ENCODE measurements around the gene KDM7A. TPM values are rescaled to one million over a fixed set of nuclear protein-coding genes. Genes with fewer than 3 reads are reported as not detected.
"Not testable (repeated sequence)": the region's sequence is repeated elsewhere in the genome, so short reads cannot be mapped to it uniquely, and the experiment has no call there.

KDM7A gene
- total RNA-seq, 4 donors from 2014 or later: 4.1 to 17.5 (median 12.4) TPM

- no peak for DNase-seq
- H3K4me1 ChIP-seq: no peaks in the 10 kb centered on the region
- no peaks in the 10 kb centered on the region for H3K27me3 ChIP-seq
- no peak overlapping the region for H3K27ac ChIP-seq
- intact Hi-C loops (cut with DNase I; ENCODE audit: low total_unique reads): no loop called here
- H3K4me3 ChIP-seq: no peak overlapping the region
- H3K9me3 ChIP-seq: no peaks in the 10 kb centered on the region
- H3K36me3 ChIP-seq: no peaks in the 10 kb centered on the region
- TF ChIP-seq POLR2A (IDR thresholded peaks at IDR 0.05): no peak
- TF ChIP-seq, protein P1, sequence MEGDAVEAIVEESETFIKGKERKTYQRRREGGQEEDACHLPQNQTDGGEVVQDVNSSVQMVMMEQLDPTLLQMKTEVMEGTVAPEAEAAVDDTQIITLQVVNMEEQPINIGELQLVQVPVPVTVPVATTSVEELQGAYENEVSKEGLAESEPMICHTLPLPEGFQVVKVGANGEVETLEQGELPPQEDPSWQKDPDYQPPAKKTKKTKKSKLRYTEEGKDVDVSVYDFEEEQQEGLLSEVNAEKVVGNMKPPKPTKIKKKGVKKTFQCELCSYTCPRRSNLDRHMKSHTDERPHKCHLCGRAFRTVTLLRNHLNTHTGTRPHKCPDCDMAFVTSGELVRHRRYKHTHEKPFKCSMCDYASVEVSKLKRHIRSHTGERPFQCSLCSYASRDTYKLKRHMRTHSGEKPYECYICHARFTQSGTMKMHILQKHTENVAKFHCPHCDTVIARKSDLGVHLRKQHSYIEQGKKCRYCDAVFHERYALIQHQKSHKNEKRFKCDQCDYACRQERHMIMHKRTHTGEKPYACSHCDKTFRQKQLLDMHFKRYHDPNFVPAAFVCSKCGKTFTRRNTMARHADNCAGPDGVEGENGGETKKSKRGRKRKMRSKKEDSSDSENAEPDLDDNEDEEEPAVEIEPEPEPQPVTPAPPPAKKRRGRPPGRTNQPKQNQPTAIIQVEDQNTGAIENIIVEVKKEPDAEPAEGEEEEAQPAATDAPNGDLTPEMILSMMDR (IDR thresholded peaks at IDR 0.05): no peak
These were observed 53.8 kb downstream of the KDM7A start for GRCh38 chr7:140122965-140123364.

- H3K4me1 ChIP-seq: no peaks in the 10 kb centered on the region
- no peaks in the 10 kb centered on the region for H3K36me3 ChIP-seq
- no peak overlapping the region for H3K27ac ChIP-seq
- intact Hi-C loops (cut with DNase I; ENCODE audit: low total_unique reads): no loop called here
- TF ChIP-seq, protein P1 (IDR thresholded peaks at IDR 0.05): no peak
- no peak for TF ChIP-seq POLR2A (IDR thresholded peaks at IDR 0.05)
- no peaks in the 10 kb centered on the region for H3K9me3 ChIP-seq
- no peaks in the 10 kb centered on the region for H3K27me3 ChIP-seq
- DNase-seq: no peak
- no peak overlapping the region for H3K4me3 ChIP-seq
These were observed 55.5 kb downstream of the KDM7A start for GRCh38 chr7:140121326-140121725.

- H3K9me3 ChIP-seq; H3K27me3 ChIP-seq; H3K36me3 ChIP-seq; H3K4me3 ChIP-seq; H3K4me1 ChIP-seq; H3K27ac ChIP-seq; DNase-seq; intact Hi-C loops (cut with DNase I; ENCODE audit: low total_unique reads): not testable (repeated sequence)
These were observed 62.0 kb downstream of the KDM7A start for GRCh38 chr7:140114817-140115216.

DNA sequence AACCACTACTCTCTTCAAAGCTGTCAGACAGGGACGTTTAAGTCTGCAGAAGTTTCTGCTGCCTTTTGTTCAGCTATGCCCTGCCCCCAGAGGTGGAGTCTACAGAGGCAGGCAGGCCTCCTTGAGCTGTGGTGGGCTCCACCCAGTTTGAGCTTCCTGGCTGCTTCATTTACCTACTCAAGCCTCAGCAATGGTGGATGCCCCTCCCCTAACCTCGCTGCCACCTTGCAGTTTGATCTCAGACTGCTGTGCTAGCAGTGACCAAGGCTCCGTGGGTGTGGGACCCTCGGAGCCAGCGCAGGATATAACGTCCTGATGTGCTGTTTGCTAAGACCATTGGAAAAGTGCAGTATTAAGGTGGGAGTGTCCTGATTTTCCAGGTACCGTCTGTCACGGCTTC, 68.0 kb downstream of the KDM7A start:
- H3K27ac ChIP-seq; H3K9me3 ChIP-seq; DNase-seq; H3K4me3 ChIP-seq; intact Hi-C loops (cut with DNase I; ENCODE audit: low total_unique reads); H3K27me3 ChIP-seq; H3K4me1 ChIP-seq; H3K36me3 ChIP-seq: not testable (repeated sequence)

- Histone ChIP-seq H3K27ac (no peak overlapping the region), H3K9me3 (no peaks in the 10 kb centered on the region), H3K36me3 (no peaks in the 10 kb centered on the region), H3K4me1 (no peaks in the 10 kb centered on the region), H3K27me3 (no peaks in the 10 kb centered on the region), H3K4me3 (no peak overlapping the region)
- DNase-seq: no peak
- intact Hi-C loops (cut with DNase I; ENCODE audit: low total_unique reads): no loop called here
- TF ChIP-seq, protein P1 (IDR thresholded peaks at IDR 0.05): no peak
- TF ChIP-seq POLR2A (IDR thresholded peaks at IDR 0.05): no peak
These were observed 80.3 kb downstream of the KDM7A start for GRCh38 chr7:140096459-140096858.

GRCh38 chr7:140093375-140093774, 83.4 kb downstream of the KDM7A start:
- H3K27ac ChIP-seq: no peak overlapping the region
- TF ChIP-seq, protein P1 (IDR thresholded peaks at IDR 0.05): no peak
- TF ChIP-seq POLR2A (IDR thresholded peaks at IDR 0.05): no peak
- no peaks in the 10 kb centered on the region for H3K36me3 ChIP-seq
- DNase-seq: no peak
- H3K4me1 ChIP-seq: no peaks in the 10 kb centered on the region
- no peaks in the 10 kb centered on the region for H3K9me3 ChIP-seq
- no peaks in the 10 kb centered on the region for H3K27me3 ChIP-seq
- intact Hi-C loops (cut with DNase I; ENCODE audit: low total_unique reads): no loop called here
- H3K4me3 ChIP-seq: no peak overlapping the region
